Panc1 (cell line): ENCODE results near the gene SUGCT. TPM values are rescaled to one million over a fixed set of nuclear protein-coding genes. Genes with fewer than 3 reads are reported as not detected.

Experiments
- ATAC-seq: fragments of 200-7000 bp; cut with Tn5 transposase; 2 replicates; pipeline ENCODE4 v1.9.1; 2020; ENCODE audit warnings: mild to moderate bottlenecking, moderate library complexity
- BruUV-seq: library from RNA; stranded (reverse); fragments of 400-500 nt; replicated peaks from 2 replicates; lab custom pipeline; 2021; lab: Mats Ljungman, UMichigan
- CTCF ChIA-PET: fragments of 300-600 bp; sonication (Branson Sonifier 250); formaldehyde crosslinking; loops from one replicate; lab custom pipeline; 2022; ENCODE audit warnings: antibody characterized with exemption; lab: Charles Lee
- POLR2A ChIA-PET: fragments of 300-600 bp; sonication (Branson Sonifier 250); formaldehyde crosslinking; loops from one replicate; lab custom pipeline; 2022; ENCODE audit warnings: antibody characterized with exemption; lab: Charles Lee
- DNase-seq: peaks from one replicate; pipeline ENCODE4 v3.0.0-alpha.2; 2010; ENCODE audit warnings: low read depth, low spot score
- H3K27ac ChIP-seq: 2 replicates; pipeline ENCODE4 v1.5.1; 2011; ENCODE audit warnings: mild to moderate bottlenecking, low read length, inconsistent platforms
- H3K27me3 ChIP-seq: fragments of 200-500 bp; sonication (Bioruptor generic); 2 replicates; pipeline ENCODE4 v1.6.0; 2014; ENCODE audit warnings: low read length, inconsistent platforms; ENCODE audit not compliant: control insufficient read depth, insufficient read depth
- H3K36me3 ChIP-seq: fragments of 200-500 bp; sonication (Bioruptor generic); 2 replicates; pipeline ENCODE4 v1.5.1; 2014; ENCODE audit warnings: inconsistent platforms, mild to moderate bottlenecking, low read length, moderate library complexity; ENCODE audit not compliant: control insufficient read depth, insufficient read depth
- H3K4me1 ChIP-seq: 2 replicates; pipeline ENCODE4 v1.5.1; 2011; ENCODE audit warnings: inconsistent platforms, mild to moderate bottlenecking, low read length, moderate library complexity; ENCODE audit not compliant: control insufficient read depth, insufficient read depth
- H3K4me3 ChIP-seq, 2 experiments: 2 replicates each; pipeline ENCODE4 v1.5.1; 2011 to 2012; ENCODE audit warnings: low read depth in 2 of 2, low read length in 2 of 2, mild to moderate bottlenecking in 2 of 2, inconsistent platforms in 1 of 2, moderate library complexity in 1 of 2
- H3K9me3 ChIP-seq: fragments of 200-500 bp; sonication (Bioruptor generic); 2 replicates; pipeline ENCODE4 v1.5.1; 2014; ENCODE audit warnings: low read depth, mild to moderate bottlenecking, inconsistent platforms, low read length, moderate library complexity; ENCODE audit not compliant: control insufficient read depth, insufficient read depth
- CTCF ChIP-seq: fragments of 450-650 bp; IDR thresholded peaks from 2 replicates; pipeline ENCODE4 v1.5.1; 2017; ENCODE audit warnings: mild to moderate bottlenecking
- POLR2AphosphoS5 ChIP-seq: IDR thresholded peaks from 2 replicates; pipeline ENCODE4 v1.6.1; 2012; ENCODE audit warnings: mild to moderate bottlenecking, low read depth, low read length, moderate library complexity
- REST ChIP-seq, 2 experiments: IDR thresholded peaks; 2 replicates each; pipeline ENCODE4 v1.6.1; 2011 to 2012; ENCODE audit warnings: low read depth in 2 of 2, control low read depth in 1 of 2, low read length in 1 of 2, mild to moderate bottlenecking in 1 of 2, moderate library complexity in 1 of 2; ENCODE audit not compliant: insufficient read depth in 1 of 2
- SIN3A ChIP-seq: IDR thresholded peaks from 2 replicates; pipeline ENCODE4 v1.6.1; 2012; ENCODE audit warnings: low read depth, mild to moderate bottlenecking, low read length, moderate library complexity, borderline replicate concordance; ENCODE audit not compliant: insufficient read depth
- TCF7L2 ChIP-seq: IDR thresholded peaks from 2 replicates; pipeline ENCODE4 v1.6.1; 2011; ENCODE audit warnings: mild to moderate bottlenecking, low read depth, low read length, inconsistent platforms
- in situ Hi-C: cut with HindIII; loops from 2 replicates; pipeline ENCODE4 v1.10.0; 2016; ENCODE audit warnings: low sequenced_read_pairs, low pct_unique_long_range_greater_than_20kb
- intact Hi-C: fragments of 100-400 bp; cut with micrococcal nuclease; formaldehyde crosslinking; loops from one replicate; pipeline ENCODE4 v1.10.0; 2022; ENCODE audit not compliant: unreplicated experiment
- total RNA-seq: library from RNA; stranded (reverse); gene quantifications from one replicate; pipeline ENCODE4 v1.2.1, GENCODE V29; 2021; ENCODE audit not compliant: unreplicated experiment

SUGCT gene
- total RNA-seq, 1 experiment from 2014 or later = 3.1 TPM

GRCh38 chr7:40733114-40733513, 598.3 kb downstream of the SUGCT start:
- BruUV-seq = no TSS peak
- Histone ChIP-seq H3K4me3 (no peak overlapping the region), H3K9me3 (no peaks in the 10 kb centered on the region; the same call in 1 of the 2 replicates), H3K4me1 (no peaks in the 10 kb centered on the region), H3K36me3 (no peaks in the 10 kb centered on the region), H3K27me3 (no peaks in the 10 kb centered on the region), H3K27ac (no peak overlapping the region)
- DNase-seq (no peak), ATAC-seq (no peak; the same call in 1 of the 2 replicates)
- in situ Hi-C loops (no loop called here), intact Hi-C loops (no loop called here)
- no peak for TF ChIP-seq POLR2AphosphoS5
- TF ChIP-seq REST (IDR thresholded peaks at IDR 0.05; ENCODE audit: insufficient read depth in 1 of 2, low read depth in 2 of 2, low read length in 1 of 2) = no peak
- TF ChIP-seq TCF7L2 = 0 out of 2 replicates have a peak, but pooled peaks have one; percentile 35
- POLR2A ChIA-PET = no interaction called here
- CTCF ChIA-PET = no interaction called here

DNA sequence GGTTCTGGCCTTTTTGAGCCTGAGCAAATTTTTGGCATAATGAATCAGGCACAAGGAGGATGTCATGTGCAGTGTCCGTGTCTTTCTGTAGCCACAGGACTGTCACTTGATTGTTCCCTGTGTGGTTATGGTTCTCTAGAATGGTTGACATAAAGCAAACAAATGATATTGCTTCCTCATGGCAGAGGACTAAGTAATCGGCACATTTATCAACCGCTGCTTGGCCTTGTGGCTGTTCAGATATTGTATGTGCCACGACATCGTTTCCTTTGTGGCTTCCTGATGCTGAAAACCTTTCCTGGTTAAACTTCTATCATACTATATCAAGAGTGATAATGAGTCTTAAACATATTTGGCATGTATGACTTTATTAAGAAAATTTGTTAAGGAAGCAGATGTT, 598.8 kb downstream of the SUGCT start:
- no peak for TF ChIP-seq TCF7L2
- no peak for TF ChIP-seq POLR2AphosphoS5
- no peak for TF ChIP-seq CTCF
- TF ChIP-seq REST (IDR thresholded peaks at IDR 0.05; ENCODE audit: insufficient read depth in 1 of 2, low read depth in 2 of 2, low read length in 1 of 2) = no peak
- TF ChIP-seq SIN3A = no peak
- H3K36me3 ChIP-seq = no peaks in the 10 kb centered on the region
- intact Hi-C loops = no loop called here
- no peaks in the 10 kb centered on the region for H3K27me3 ChIP-seq
- in situ Hi-C loops = no loop called here
- BruUV-seq = no TSS peak
- DNase-seq = no peak
- H3K4me1 ChIP-seq = no peaks in the 10 kb centered on the region
- no peak overlapping the region for H3K4me3 ChIP-seq
- no peaks in the 10 kb centered on the region; the same call in 1 of the 2 replicates for H3K9me3 ChIP-seq
- ChIA-PET POLR2A (no interaction called here), CTCF (no interaction called here)
- ATAC-seq = no peak
- no peak overlapping the region for H3K27ac ChIP-seq
